HG03520 (cell line): ENCODE data around the gene SETBP1.

ENCODE experiments used
- ATAC-seq: cut with Tn5 transposase; IDR thresholded peaks from one replicate; pipeline ENCODE4 v1.9.1; 2021; ENCODE audit warnings: mild to moderate bottlenecking, moderate library complexity; ENCODE audit not compliant: unreplicated experiment

Gene SETBP1

GRCh38 chr18:44811572-44812125 lies 131.0 kb downstream of the SETBP1 start:
- peak; percentile 55 for ATAC-seq

DNA sequence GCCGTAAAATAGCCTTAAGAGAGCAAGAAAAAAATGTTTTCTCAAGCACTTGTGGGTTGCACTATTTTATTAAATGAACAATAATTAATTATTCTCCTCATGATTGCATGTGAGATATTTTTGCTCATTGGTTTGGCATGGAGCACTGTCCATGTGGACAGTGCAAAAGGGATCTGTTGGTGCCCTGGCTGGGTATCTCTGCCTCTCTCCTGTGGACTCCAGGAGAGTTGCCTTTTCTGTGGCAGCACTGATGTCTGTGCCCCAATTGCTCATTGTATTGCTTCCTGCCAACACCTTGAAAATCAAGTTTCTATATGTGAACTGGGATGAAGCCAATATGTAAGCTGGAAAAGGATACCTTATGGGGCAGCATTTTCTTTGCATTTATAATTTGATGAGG lies 131.7 kb downstream of the SETBP1 start:
- ATAC-seq: no peak

GRCh38 chr18:44813586-44813985 lies 132.9 kb downstream of the SETBP1 start:
- no peak for ATAC-seq

GRCh38 chr18:44815108-44815507 lies 134.4 kb downstream of the SETBP1 start:
- ATAC-seq: no peak

DNA sequence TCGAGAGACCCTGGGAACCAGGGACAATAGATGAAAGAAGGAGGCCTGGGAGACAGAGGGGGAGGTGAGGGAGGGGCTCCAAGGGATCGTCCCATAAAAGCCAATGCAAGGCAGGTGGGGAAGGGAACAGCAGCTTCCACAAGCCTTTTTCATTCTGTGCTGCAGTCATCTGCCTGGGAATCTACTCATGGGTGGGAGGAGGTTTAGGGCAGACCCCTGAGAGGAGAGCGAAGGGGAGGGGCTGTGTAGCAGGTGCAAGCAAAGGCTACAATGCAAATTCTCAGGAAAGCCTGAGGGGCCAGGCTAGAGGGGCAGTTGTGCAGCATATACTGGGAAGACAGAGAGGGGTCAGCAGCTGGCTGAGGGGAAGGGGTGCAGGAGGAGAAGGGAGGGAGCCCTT lies 135.4 kb downstream of the SETBP1 start:
- no peak for ATAC-seq

- ATAC-seq: no peak
These were observed 135.8 kb downstream of the SETBP1 start for GRCh38 chr18:44816477-44816876.

DNA sequence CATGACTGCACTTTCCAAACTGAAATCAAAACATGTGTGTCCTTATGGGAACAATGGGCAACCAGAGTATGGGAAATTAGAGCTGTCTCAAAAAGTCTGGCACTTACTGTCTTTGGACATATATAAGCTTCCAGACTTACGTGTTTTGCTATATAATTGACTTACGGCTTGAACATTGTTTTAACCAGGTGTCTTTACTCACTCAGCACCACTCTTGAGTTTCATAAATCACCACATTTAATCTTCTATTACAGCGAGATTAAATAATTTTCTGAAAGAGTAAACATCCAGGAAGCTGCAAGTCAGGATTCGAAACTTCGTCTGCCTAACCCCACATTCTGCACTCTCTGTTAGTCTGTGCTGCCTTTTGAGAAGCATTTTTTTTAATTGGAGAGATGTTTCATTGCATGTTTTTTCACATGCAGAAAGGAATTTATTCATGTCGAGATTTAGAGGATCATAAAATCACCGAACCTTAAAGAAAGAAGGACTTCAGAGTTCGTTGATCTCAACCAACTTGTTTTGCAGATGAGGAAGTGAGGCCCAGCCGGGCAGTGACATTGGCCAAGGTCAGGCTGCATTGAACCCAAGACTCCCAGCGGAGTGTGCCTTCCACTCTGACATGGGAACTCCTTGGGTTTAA lies 137.3 kb downstream of the SETBP1 start:
- no peak for ATAC-seq

DNA sequence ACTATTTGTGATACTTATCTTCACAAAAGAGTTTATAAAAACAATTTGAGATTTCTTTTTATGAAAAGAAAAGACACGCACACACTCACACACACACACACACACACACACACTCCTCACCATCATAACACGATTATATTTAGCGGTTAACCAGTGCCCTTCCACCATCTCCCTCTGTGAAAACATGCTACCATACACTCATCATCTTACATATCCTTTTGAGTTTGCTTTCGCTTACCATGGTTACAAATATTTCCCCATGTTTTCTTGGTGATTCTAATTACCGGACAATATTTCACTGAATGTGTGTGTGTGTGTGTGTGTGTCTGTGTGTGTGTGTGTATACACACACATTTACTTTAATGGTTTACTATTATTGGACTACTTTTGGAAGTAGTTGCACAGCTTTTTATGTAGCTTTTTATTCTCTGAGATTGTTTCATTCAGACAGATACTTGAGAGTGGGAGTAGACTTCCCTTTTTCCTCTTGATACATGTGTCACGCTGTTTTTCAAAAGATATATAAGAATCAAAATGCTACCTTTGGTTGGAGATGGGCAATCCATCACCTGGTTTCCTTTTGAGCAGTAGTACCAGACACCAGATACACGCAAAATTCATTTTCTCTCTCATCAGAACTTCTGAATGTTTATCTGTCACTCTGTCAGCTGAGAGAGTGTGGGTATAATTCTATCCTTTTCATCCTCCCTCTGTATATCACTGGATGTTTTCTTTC lies 138.1 kb downstream of the SETBP1 start:
- ATAC-seq: peak; percentile 70

DNA sequence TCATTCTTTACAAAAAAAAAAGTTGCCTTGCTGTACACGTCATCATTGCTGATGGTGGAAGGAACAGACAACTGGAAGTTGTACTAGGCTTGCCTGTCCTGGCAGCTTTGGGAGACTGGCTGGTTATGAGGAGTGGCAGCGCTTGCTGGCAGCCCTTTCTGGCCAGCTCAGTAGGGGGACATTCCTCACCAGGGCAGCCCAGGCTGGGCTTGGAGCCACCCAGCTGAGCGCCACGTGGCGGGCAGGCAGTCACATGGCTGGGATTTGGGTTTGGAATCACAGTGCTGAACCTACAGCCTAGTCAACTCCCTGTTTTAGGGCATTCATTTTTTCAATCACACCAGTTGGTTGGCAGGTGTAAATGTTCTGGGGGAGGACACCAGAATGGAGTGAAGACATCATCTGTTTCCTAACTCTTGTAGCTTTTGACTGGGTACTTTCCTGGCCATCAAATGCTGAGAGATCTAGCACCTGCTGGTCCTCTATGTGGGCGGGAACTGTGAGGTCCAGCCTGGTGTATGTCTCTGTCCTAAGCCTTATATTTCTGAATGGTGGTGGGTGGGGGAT lies 139.3 kb downstream of the SETBP1 start:
- no peak for ATAC-seq

- ATAC-seq: no peak
These were observed 141.2 kb downstream of the SETBP1 start for GRCh38 chr18:44821924-44822323.

DNA sequence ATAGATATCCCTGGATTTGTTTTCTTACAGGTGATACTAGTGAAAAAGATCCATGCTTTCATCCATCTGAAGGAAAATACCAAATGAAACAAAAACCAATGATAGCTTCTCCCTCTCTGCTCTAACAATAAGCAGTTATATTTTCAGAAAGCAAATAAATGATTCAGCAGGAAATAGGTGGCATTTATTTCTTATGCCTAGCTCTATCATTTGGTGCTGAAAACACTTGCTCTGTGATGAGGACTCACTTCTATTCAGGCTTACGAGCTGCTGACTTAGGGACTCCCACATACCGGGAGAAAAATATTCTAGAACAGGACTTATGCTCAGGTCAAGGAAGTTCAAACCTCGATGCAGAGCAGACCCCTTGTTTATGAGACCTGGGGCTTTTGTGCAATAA lies 142.6 kb downstream of the SETBP1 start:
- ATAC-seq: no peak

DNA sequence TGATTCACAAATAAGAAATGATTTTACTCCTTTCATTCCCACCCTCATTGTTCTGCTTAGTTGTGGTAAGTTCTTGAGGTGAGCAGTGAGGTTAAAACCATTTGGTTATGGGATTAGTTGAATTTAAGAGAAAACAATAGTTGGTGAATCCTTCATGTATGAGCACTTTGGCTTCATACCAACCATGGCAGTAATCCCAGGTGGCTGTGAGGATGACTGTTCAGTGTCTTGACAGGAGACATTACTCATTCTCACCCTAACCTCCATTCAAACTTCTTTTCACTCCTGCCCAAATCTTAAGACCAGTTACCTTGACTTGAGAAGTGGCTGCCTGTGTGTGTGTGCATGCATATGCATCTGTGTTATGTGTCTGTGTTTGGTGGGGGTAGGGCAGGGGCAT lies 143.1 kb downstream of the SETBP1 start:
- no peak for ATAC-seq

DNA sequence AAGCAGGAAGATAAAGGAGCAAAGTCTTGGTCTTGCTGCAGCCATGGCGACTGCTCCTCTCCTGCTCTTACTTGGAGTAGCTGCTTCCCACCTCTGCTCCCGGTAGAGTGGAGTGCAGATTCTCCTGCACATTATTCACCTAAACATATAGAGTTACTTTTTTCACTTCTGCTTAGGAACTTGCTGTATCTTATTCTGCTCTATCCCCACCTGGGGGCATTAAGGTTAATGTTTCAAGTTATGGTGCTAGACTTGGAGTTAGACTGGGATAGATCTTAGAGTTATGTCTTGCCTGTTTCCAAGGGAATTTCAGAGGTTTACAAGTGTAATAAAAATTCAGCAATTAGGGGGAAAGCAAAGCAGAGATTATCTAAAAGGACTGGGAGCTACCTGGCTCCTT lies 144.2 kb downstream of the SETBP1 start:
- no peak for ATAC-seq

DNA sequence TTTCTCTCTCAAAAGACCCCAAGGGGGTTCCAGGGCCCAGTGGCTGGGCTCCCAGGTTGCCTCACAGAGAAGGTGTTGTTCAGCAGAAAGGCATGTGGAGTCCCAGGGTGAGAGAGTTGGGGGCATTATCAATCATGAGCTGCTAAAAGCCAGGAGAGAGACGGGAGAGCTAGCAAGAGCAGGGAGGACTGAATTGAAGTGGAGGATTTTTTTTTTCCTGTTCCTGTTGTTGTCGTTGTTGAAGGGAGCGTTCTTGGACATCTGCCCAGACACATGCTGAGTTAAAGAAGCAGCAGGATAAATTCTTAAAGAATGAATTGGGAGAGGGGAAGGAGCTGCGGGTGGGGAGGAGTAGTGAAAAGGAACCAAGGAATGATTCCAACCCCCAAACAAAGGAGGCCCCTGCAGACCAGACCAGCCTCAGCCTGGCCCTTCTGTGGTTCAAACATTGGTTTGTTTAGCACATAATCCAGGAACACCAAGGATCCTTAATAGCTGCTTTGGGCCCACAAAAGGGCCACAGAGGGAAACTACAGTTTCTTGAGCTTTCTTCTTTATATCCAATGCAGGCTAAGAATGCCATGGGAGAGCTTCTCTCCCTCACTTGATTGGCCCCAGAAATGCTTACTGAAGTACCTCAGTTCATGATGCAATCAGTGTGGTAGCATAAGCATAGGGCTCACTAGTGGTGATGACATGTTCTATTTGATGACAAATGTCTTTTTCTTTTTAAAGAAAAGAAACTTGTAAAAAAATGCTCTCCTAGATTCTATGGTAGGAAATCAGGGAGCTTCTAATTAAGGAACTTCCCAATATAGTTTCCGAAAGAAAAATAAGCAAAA lies 146.0 kb downstream of the SETBP1 start:
- no peak for ATAC-seq

GRCh38 chr18:44828080-44828479 lies 147.4 kb downstream of the SETBP1 start:
- ATAC-seq: no peak

DNA sequence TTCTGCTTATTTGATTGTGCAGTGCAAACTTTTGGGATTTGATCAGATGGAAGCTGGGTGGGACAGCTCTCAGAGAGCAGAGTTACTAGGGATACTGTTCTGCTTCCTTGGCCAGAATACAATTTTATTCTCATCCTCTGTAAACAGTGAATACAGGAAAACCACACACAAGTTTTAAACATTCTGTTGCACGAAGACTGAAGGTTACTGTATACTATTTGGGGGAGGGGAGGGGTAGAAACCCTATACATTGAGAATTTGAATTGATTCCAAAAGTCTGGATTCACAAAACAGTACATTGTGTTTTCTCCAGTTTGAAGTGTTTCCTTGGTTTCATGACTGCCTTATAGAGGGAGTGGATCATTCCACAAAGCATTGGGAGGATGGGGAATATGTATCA lies 149.9 kb downstream of the SETBP1 start:
- no peak for ATAC-seq

GRCh38 chr18:44833786-44834185 lies 153.1 kb downstream of the SETBP1 start:
- ATAC-seq: no peak

DNA sequence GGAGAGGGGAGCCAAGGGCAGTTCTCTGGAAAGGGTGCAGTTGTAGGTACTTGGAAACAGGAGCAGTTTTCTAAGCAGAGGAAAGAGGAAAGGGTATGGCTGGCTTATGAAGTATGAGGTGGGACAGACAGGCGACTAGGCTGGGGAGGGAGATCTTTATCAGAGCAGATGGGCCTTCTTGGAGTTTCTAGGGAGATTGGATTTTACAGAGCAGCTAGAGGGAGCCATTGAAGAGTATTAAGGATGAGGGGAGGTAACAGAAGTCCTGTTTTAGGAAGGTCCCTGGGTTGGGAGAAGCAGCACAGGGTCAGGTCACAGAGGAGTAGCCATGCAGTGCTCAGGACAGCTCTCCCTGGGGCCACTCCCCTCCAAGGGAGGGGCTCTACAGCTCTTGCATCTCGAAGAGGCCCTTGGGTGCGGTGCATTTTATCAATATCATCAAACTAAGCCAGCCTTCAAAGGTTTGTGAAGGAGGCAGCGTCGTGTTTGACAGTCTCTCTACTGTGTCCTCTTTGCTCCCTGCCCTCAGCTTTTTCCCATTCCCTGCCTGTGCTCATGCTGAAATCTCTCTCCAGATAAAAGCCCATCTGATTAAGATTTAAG lies 154.3 kb downstream of the SETBP1 start:
- no peak for ATAC-seq

DNA sequence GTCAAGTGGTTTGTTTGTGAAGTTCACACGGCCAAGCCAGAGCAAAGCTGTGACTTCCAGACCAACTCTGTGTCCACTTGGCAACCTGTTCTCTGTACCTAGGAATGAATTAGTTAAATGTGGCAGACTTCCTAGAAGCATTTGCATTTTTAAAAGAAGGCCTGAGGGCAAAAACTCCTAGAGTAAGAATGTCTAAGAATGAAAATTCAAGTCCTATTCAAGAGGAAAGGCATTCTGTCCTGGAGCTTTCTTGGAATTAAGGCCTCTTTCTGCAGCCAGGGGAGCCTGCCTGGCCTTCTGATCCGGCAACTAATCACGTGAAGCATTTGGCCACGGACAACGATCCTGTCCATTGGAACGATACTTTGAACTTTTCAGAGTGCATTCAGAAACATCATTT lies 155.0 kb downstream of the SETBP1 start:
- no peak for ATAC-seq

DNA sequence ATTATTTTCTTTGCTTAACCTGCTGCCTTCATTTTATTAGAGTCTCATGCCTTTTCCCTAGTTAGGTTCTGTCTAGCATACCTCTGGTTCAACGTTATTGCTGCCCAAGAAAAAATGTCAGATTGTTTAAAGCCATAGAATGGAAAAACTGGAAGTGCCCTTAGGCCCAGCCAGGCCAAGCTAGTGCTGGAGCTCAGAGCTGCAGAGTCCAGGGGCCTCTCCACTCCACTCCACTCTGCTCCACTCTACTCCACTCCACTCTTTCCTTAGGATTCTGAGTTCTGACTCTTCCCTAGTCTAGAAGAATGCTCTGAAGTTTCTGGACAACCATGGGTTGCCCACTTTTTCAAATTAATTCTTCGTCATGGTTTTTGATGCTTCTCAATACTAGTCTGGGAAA lies 155.6 kb downstream of the SETBP1 start:
- ATAC-seq: no peak
